NCI-H1105 treated with DMSO at 0.1 percent for 48 hours (cell line): ENCODE data around the gene KCNMA1.

ENCODE experiments used
- DNase-seq: peaks from one replicate; lab custom pipeline; 2025; lab: John Stamatoyannopoulos, UW

KCNMA1 gene

DNA sequence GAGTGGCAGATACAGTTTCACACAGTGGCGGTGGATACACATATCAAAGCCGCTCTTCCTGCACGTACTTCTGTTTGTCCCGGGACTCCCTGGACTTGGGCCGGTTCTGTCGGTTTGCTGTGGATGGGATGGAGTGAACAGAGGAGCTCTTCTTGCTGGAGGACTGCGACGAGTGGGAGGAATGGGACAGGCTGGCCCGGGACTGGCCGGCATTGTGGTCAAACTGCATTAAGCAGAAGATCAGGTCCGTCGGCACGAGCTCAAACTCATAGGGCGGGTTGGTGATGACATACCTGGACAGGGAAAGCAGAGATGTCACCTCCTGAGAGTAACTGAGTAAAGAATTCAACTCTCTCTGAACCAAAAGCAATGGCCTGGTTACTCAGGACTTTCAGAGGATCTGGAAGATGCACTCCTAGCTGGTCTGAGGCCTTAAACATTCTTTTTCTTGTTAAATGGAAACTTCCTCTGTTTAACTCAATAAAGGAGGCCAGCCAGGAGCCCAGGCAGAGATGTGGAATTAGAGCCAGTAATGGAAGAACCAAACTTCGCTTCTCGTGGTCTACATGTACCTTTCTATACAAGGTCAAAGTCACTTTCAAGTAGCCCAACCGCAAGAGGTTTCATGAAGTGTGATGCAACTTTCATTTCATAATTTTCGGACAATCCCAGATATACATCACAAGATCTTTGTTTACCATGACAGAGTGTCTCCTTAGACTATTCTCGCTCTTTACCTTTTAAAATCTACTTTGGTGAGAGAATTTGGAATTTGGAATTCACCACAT is 750.2 kb downstream of the KCNMA1 start:
- no peak for DNase-seq

DNA sequence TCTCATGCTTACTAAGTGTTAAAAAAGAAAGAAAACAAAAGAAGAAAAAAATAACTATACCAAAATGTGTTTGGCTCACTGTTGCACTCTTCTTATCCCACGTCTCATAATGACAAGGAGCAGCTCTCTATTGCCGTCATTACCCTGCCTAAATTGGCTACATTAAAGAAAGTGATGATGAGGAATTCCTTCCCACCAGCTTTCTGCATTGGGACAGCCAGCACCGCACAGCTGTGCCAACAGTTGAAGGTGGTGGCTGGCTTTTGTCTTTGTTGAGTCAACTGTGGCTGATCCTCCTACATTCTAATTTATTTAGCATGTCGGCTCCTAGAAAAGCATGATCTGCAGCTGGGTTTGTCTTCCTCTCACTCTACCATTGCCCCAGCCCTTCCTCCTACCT is 751.8 kb downstream of the KCNMA1 start:
- DNase-seq, result no peak

DNA sequence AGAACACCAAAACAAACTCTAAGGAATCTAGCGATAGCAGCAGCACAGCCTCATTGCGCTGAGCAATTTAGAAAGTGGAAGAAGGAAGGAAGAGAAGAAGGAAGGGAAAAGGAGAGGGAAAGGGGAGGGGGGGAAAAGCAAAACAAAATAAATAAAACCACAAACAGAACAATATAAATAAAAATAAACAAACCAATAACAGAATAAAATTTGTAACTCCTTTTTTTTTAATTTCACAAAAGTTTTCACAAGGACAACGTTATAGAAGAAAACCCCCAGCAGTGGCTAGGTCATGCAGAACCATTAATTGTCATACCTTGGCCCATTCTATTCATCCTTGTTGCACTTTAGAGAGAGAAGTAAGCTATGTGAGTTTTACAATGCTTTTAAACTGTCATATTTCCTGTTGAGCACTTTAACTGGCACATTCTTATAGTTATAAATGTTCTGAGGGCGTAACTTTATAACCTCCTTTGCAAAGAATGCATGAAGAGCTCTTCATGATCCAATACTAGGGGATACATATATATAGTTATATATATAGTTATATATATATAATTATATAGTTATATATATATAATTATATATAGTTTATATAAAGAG is 752.8 kb downstream of the KCNMA1 start:
- no peak for DNase-seq

DNA sequence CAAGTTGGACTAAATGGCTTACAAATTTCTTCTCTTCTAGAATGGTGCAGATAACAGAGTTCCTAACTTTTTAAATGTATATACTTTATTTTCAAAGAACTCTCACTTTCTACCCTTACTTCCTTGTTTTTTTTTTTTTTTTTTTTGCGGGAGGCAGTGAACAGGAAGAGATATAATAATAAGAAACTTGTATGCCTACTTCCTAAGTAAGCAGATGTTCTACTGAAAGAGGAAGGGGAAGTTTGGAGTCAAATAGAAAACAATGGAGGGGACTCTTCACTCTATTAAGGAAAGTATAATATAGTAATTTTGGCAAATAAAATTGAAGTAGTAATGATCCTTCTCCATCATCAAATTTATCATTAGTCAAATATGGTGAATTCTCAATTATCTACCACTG is 754.0 kb downstream of the KCNMA1 start:
- DNase-seq, result no peak

DNA sequence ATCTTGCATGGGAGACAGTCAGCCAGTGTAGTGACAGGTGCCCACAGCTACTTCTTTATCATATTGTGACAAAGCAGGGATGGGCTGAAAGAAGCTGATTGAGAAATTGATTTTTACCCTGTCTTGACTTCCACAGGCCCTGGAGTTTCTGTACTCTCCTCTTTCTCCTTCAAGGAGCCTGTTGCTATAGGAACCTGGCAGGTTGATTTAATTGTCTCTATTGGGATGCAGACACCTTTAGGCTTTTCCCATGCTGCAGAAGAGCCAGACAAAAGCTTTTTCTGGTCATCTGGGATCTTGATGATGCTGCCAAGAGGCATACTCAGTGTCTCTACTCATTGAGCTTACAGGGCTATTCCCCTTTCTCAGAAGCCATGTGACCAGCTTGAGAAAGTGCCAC is 754.8 kb downstream of the KCNMA1 start:
- DNase-seq, result no peak

DNA sequence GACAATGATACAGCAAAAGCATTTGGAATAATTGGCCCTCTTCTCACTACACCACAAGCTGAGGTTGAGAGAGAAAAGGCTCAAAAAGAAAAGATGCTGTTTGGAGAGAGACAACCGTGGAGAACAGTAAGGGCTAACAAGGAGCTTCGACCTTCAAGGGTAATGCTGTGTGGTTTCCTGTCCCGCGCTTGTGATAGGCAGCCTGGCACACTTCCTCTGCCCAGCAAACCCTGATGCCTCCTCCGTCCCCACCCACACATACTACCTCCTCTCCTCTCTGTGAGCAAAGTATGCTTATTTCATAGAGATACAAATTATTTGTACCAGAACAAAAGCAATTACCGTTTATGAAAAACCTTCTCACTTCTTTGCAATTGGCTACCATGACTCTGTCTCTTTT is 755.4 kb downstream of the KCNMA1 start:
- no peak for DNase-seq

DNA sequence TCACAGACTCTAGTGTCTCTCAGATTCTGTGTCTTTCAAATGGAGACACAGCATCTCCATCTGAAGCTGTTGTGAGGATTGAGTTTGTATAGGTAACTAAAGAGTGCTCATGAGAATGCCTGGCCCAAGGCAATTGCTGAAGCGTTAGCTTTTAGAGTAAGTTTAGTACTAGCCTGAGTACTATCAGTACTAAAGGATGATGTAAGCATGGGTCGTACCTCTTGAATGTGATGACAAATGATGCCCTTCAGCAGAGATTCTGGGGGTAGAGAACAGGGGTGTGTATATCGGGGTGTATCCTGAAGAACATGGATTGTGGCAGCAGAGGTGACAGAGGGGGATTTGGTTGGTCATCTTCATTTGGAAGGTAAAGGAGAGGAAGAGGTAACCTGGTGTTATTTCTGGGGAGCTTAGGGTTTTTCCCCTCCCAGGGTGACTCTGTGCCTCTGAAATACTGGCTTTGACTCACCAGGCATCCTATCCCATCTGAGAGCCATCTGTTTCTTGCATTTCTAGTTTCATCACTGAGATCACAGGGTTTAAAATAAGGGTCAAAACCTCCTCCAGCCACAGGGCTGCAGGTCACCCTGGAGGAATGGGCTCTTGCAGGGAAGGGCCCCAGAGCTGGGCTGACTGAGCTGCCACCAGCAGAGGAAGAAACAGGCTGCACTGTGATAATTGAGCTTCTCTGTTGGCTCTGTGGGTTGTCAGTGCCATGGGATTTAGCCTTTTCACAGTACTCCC is 756.0 kb downstream of the KCNMA1 start:
- no peak for DNase-seq

DNA sequence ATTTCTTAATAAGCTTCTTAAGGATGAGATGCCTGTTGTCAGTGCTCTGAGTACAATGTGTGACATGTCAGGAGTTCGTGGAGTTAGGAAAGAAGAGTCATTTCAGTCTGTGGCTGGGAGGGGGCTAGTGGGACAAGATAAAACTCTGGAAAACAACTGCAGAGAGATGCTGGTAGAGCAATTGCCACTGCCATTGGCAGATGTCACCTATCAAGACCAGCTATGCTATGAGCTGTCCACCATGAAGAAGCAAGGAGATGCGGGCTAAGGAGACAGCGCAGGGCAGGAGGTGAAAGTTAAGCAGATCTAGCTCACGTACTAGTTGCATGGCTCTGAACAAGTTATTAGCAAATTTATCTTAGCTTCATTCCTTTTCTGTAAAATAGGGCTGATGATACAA is 756.7 kb downstream of the KCNMA1 start:
- no peak for DNase-seq

DNA sequence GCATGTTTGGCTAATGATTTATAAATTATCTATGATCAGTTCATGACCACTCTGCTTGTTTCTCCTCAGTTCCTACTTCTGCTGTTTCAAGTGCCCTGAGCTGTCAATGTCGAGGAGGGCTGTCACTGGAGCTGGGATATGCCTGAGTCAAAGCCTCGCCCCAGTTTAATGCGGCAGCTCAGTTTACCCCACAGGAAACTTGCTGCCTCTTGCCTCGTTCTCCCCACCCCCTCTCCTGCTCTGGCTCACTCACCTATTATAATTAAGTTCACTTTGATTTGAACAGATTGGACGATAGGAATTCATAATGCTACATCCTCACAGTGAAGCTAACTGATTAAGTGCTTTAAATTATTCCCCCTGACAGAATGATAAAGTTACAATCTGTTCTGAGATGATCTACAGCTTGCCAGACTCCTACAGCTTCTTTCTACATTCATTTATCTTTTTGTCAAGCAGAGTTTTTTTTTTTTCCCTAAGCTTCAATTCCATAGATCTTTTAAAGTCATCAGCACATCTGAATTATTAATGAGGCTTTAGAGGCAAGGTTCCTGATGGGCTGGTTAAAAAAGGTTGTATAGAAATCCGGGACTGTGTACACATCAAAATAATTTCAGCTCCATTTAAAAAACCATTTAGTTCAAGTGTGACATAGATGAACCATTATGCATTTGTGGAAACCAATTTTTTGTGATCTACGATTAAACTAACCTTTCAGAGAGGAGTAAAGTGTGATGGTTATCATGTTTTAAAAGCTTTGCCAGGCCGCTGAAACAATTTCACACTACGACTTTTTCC is 758.3 kb downstream of the KCNMA1 start:
- no peak for DNase-seq

DNA sequence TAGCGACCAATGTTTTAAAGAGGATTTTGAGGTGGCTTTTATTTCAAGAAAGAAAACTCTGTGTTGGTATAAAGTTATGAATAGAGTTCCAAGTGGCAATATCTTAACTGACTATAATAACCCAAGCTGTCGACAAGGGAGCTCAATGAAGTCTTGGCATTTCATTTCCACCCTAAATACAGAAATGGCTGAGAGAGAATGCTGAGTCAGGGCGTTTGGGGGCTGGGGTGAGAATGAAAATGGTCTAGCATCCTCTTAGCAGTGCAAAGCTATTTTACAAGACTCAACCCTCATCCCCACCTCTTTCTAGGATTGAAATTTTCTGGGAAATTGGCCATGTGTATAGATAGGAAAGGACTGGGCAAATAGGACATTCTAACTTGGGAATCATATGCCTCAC is 759.1 kb downstream of the KCNMA1 start:
- DNase-seq, result no peak

DNA sequence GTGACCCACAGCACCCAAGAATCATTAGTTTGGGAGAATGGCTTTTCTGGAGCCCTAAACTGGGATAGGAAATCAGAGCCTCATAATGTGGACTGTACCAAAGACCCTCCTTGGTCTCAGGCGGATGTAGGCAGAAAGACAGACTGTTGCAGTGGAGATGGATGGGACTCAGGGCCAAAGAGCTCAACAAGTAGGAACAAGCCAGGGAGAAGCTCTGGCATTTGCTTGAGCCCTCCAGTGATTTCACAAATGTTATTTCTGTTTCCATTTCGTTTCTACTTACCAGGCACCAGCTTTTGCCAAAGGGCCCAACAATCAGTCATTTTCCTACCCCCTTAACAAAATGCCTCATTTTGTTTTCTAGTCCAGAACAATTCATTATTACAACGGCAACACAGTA is 762.7 kb downstream of the KCNMA1 start:
- DNase-seq, result no peak

DNA sequence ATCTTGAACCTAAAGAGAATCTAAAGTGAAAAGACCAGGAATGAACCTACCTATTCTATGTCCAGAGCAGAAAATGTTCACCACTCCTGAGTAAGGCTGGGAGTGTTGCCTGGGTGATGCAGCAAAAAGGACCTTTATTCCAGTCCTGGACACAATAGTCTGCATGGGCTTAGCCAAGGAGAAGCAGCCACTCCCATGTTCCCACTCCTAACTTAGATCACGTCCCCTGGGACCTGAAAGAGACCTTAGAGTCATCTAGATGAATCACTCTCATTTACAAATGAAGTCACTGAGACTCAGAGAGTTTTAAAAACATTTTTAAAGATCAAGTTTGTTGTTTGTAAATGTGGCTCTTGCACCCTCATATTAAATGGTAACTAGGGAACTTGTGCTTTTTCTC is 763.4 kb downstream of the KCNMA1 start:
- no peak for DNase-seq

DNA sequence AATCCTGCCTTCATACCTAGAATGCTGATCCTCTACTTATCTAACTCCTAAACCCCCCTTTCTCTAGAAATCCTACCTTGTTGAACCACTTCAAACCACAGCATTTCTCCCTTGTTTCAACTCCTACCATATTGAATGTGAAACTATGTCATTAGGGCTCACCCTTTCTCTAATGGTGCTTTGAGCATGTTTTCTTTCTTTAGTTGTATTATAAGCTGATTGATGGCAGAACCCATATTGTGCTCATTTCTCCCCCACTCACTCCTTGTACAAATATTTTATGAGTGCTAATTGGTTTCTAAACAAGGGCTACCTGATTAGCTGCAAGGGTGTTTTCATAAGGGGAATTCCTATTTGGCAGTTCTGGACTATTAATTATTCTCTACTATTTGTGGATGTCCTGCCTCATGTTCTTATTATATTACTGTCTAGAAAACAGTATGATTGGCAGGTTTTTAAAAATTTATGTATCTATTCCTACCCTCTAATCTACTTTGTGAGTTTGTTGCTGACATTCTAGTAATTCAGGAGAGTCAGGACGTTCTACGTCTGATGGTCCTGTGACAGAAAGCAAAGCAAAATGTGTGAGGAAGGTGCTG is 765.8 kb downstream of the KCNMA1 start:
- no peak for DNase-seq

DNA sequence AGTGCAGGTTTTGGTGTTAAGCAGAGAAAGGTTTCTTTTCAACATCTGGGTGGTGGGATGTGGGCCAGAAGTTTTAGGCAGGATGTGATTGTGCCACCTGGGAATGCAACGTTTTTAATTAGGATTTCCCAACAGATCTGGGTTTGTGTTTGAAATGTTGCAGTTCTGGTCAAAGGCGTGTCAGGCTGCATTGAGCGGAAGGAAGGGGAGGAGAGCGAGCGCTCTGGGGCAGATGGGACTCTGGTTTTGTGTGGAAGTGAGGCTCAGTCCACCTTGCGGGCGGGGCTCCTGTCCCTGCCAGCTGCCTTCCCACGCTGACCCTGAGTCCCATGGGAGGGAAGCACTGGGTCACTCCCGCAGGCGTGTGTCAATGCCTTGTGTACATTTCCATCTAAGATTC is 767.7 kb downstream of the KCNMA1 start:
- no peak for DNase-seq

DNA sequence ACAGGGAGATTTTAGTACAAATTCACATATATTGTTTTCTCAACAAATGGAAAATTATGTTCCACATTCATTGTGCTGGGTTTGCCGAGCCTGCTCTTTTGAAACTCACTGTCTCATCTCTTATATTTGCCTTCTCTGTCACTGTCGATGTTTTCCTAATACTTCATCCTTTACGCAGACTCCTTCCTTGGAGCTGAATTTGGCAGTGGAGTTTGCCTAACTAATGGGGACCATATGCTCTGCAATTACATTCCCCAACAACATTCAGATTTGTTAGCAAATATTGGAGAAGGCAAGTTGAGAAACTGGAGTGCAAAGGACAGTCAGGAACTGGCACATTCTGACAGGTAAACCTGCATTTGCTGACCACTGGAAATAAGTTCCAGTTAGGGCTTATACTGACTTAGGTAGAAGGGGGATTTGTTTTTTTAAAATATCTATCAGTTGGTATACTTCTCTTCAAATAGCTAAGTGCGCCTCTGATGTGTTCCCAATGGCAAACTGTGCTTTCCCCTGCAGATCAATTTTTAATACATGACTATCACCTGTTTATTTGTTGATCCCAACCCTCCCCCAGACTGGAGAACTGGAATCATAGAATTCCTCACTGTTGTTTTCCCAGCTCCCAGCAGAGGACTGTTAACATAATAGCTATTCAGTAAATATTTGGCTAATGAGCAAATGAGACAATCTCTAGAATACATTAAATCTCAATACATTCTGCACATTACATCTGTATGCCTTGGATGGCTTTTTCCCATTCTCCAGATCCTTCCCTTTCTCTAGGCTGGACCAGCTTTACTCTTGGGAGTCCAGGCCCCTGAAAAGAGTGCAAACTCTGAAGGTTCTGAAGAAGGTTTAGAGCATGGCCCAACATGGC is 769.3 kb downstream of the KCNMA1 start:
- DNase-seq, result no peak

DNA sequence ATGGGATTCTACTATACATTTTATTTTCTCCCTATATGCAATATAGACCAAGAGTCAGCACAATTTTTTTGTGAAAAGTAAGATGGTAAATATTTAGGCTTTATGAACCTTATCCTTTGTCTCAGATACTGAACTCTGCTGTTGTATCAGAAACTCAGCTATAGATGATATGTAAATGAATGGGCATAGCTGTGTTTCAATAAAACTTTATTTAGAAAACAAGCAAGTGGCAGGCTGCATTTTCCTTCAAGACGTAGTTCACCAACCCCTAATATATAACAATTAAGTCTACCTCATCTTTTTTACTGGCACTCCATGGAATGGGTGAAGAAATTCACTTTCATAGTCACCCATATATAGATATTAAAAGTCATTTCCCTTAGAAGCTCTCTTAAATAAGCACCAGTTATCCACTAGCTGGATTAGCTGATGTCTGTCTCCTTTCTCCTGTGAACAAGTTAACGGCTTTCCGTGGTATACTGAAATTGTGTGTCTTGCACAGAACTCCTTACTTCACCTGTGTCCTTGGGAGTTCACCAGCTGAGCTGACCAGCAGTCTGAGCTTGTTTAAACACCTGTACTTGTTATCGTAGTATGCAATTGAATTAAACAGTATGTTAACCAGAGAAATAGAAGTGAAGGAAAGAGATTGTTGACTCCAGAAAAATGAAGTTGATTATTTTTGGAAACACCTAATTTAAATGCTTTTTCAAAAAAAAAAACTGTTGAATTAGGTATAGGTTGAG is 770.6 kb downstream of the KCNMA1 start:
- no peak for DNase-seq

DNA sequence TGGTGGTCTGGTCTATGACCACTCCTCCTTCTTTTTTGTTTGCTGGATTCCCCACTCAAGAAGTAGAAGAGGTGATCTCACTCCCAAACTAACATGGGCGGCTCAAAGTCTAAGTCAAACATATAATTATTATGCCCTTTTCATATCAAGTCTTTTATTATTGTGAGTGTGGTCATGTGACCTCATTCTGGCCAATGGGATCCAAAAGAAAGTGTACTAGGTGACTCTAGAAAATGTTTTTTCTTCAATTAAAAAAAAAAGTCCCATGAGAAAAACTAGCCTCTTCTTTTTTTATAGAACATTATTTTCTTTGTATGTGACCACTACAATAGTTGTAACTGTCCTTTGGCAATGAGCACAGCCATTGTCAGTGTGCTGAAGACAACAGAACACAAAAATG is 772.7 kb downstream of the KCNMA1 start:
- DNase-seq, result no peak

DNA sequence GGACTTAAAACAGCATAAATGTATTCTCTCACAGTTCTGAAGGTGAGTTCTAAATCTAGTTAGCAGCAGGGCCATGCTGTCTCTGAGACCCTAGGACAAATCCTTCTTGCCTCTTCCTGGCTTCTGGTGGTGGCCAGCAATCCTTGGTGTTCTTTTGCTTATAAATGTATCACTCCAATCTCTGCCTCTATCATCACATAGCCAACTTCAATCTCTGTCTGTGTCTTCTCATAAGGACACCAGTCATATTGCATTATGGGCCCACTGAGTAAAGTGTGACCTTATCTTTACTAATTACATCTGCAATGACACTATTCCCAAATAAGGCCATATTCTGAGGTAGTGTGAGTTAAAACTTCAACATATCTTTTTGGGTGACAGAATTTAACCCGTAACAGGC is 778.9 kb downstream of the KCNMA1 start:
- no peak for DNase-seq

DNA sequence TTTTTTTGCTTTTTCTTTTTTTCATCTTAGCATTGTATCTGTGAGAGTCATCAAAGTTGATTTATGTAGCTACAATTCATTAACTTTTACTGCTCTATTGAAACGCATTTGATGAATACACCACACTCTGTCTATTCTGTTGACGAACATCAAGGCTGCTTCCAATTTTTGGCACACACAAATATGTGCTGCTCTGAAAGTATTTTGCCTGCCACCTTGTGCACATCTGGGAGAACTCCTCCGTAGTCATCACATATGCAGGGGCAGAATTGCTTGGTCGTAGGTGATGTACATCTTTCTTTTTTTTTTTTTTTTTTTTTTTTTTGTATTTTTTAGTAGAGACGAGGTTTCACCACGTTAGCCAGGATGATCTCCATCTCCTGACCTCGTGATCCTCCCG is 796.8 kb downstream of the KCNMA1 start:
- no peak for DNase-seq

DNA sequence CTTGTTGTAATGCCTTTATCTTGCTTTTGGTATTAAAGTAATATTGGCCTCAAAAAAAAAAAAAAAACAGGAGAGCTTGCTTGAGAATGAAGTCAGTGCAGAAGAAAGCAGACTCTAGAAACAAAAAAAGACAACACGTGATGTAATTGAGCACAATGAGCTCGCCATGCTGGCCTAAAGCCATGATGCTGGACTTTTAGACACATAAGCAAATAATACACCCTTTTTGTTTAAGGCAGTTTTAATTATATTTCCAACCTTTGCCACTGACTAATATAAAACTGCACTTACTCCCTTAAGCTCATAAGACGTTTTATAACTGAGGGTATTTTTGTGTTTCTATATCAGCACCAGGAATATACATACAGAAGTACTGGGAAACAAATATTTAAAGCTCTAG is 798.3 kb downstream of the KCNMA1 start:
- no peak for DNase-seq
